H1 (cell line): Measurements from ENCODE around the gene CYP46A1. TPM values are rescaled to one million over a fixed set of nuclear protein-coding genes. Genes with fewer than 3 reads are reported as not detected.
A peak's percentile ranks its signal among the peaks of the same experiment; 100 is the strongest.

Source experiments
- CTCF ChIA-PET: fragments of 300-600 bp; sonication (Branson Sonifier 250); formaldehyde crosslinking; loops from one replicate; lab custom pipeline; 2021; ENCODE audit not compliant: partially characterized antibody; lab: Charles Lee
- POLR2A ChIA-PET: fragments of 300-600 bp; sonication (Branson Sonifier 250); formaldehyde crosslinking; loops from one replicate; lab custom pipeline; 2021; ENCODE audit warnings: inconsistent platforms; ENCODE audit not compliant: partially characterized antibody; lab: Charles Lee
- DNase-seq, 2 experiments: peaks; one replicate each; pipeline versions ENCODE4 v3.0.0 to v3.0.0-alpha.2; 2010 to 2022; ENCODE audit warnings: low spot score in 2 of 2, low read depth in 1 of 2, mixed read lengths in 1 of 2
- FAIRE-seq: peaks from 2 replicates; lab custom pipeline; 2011; peaks lifted over from hg19 to GRCh38; lab: Jason Lieb, UNC
- H2AFZ ChIP-seq: 2 replicates; pipeline ENCODE4 v1.8.1; 2012; ENCODE audit warnings: low read length, inconsistent platforms
- H2AK5ac ChIP-seq: 2 replicates; pipeline ENCODE4 v1.6.1; 2013; ENCODE audit warnings: low read depth, low read length
- H2BK120ac ChIP-seq: replicated peaks from 2 replicates; pipeline ENCODE3; 2013; ENCODE audit warnings: low read depth, low read length, inconsistent platforms
- H2BK12ac ChIP-seq: 2 replicates; pipeline ENCODE4 v1.6.1; 2013; ENCODE audit warnings: low read depth, low read length
- H2BK15ac ChIP-seq: 2 replicates; pipeline ENCODE4 v1.6.1; 2013; ENCODE audit warnings: low read length
- H2BK20ac ChIP-seq: 2 replicates; pipeline ENCODE4 v1.6.1; 2013; ENCODE audit warnings: low read length
- H2BK5ac ChIP-seq: 2 replicates; pipeline ENCODE4 v1.6.1; 2013; ENCODE audit warnings: low read depth, low read length
- H3K14ac ChIP-seq: 2 replicates; pipeline ENCODE4 v1.6.1; 2013; ENCODE audit warnings: inconsistent platforms; ENCODE audit not compliant: insufficient read length
- H3K18ac ChIP-seq: 2 replicates; pipeline ENCODE4 v1.6.1; 2013; ENCODE audit warnings: low read length; ENCODE audit errors: extremely low read depth
- H3K23ac ChIP-seq: 2 replicates; pipeline ENCODE4 v1.6.1; 2013; ENCODE audit warnings: inconsistent platforms; ENCODE audit not compliant: insufficient read length
- H3K23me2 ChIP-seq: 2 replicates; pipeline ENCODE4 v1.6.1; 2013; ENCODE audit warnings: low read depth, low read length
- H3K27ac ChIP-seq: 2 replicates; pipeline ENCODE4 v1.6.1; 2011; ENCODE audit warnings: low read depth, low read length, inconsistent platforms
- H3K27me3 ChIP-seq, 4 experiments: replicated peaks in 1 of 4; 1 replicate in 1 of 4; 2 replicates in 3 of 4; pipeline versions ENCODE4 v1.6.1 to v1.8.1; 2011 to 2013; ENCODE audit warnings: low read length in 3 of 4, mild to moderate bottlenecking in 3 of 4, inconsistent platforms in 2 of 4, mixed read lengths in 2 of 4, moderate library complexity in 1 of 4; ENCODE audit not compliant: control insufficient read depth in 3 of 4, insufficient read depth in 3 of 4; ENCODE audit errors: extremely low read depth in 1 of 4
- H3K36me3 ChIP-seq, 4 experiments: 2 replicates each; pipeline versions ENCODE4 v1.6.1 to v1.8.1; 2011 to 2013; ENCODE audit warnings: mild to moderate bottlenecking in 4 of 4, low read length in 3 of 4, moderate library complexity in 2 of 4, control low read depth in 1 of 4, inconsistent platforms in 1 of 4; ENCODE audit not compliant: insufficient read depth in 4 of 4, control insufficient read depth in 2 of 4
- H3K4ac ChIP-seq: replicated peaks from 2 replicates; pipeline ENCODE3; 2013; ENCODE audit warnings: low read length, low read depth, mixed read lengths, inconsistent platforms; ENCODE audit not compliant: insufficient read length
- H3K4me1 ChIP-seq, 4 experiments: replicated peaks in 1 of 4; 1 replicate in 1 of 4; 2 replicates in 3 of 4; pipeline versions ENCODE4 v1.6.1 to v1.8.1; 2011 to 2013; ENCODE audit warnings: low read length in 3 of 4, inconsistent platforms in 2 of 4, mixed read lengths in 1 of 4; ENCODE audit not compliant: insufficient read depth in 4 of 4, control insufficient read depth in 3 of 4
- H3K4me2 ChIP-seq, 2 experiments: 2 replicates each; pipeline versions ENCODE4 v1.6.1 to v1.8.1; 2011 to 2013; ENCODE audit warnings: low read depth in 2 of 2, low read length in 2 of 2, control low read depth in 1 of 2, inconsistent platforms in 1 of 2, mild to moderate bottlenecking in 1 of 2; ENCODE audit not compliant: insufficient read depth in 1 of 2
- H3K4me3 ChIP-seq, 4 experiments: fragments of 200-600, 300-600 bp in 1 of 4; sonication (generic), shearing (Covaris generic), sonication (Bioruptor Twin) in 1 of 4; 2 replicates each; pipeline versions ENCODE4 v1.5.1 to v1.8.1; 2011 to 2016; ENCODE audit warnings: low read length in 4 of 4, low read depth in 3 of 4, control low read depth in 2 of 4, inconsistent platforms in 2 of 4, mild to moderate bottlenecking in 2 of 4, mixed read lengths in 1 of 4, moderate library complexity in 1 of 4; ENCODE audit not compliant: insufficient read depth in 2 of 4; ENCODE audit errors: extremely low read depth in 1 of 4
- H3K56ac ChIP-seq: replicated peaks from 2 replicates; pipeline ENCODE3; 2013; ENCODE audit warnings: low read depth, mild to moderate bottlenecking, mixed read lengths, low read length, inconsistent platforms; ENCODE audit not compliant: insufficient read length
- H3K79me1 ChIP-seq: 2 replicates; pipeline ENCODE4 v1.6.1; 2013; ENCODE audit warnings: low read depth, low read length, control low read depth
- H3K79me2 ChIP-seq, 2 experiments: 2 replicates each; pipeline versions ENCODE4 v1.6.1 to v1.8.1; 2012 to 2013; ENCODE audit warnings: low read length in 2 of 2, mild to moderate bottlenecking in 2 of 2, inconsistent platforms in 1 of 2; ENCODE audit not compliant: insufficient read depth in 2 of 2, control insufficient read depth in 1 of 2
- H3K9ac ChIP-seq, 4 experiments: replicated peaks in 1 of 4; 1 replicate in 1 of 4; 2 replicates in 3 of 4; pipeline versions ENCODE4 v1.6.1 to v1.8.1; 2011 to 2013; ENCODE audit warnings: low read depth in 3 of 4, low read length in 3 of 4, control low read depth in 2 of 4, mild to moderate bottlenecking in 2 of 4, moderate library complexity in 2 of 4, inconsistent platforms in 1 of 4; ENCODE audit errors: extremely low read depth in 1 of 4
- H3K9me3 ChIP-seq, 2 experiments: 2 replicates each; pipeline versions ENCODE4 v1.6.1 to v1.8.1; 2012 to 2013; ENCODE audit warnings: mild to moderate bottlenecking in 2 of 2, moderate library complexity in 2 of 2, control low read depth in 1 of 2, inconsistent platforms in 1 of 2, low read depth in 1 of 2, low read length in 1 of 2, mixed read lengths in 1 of 2; ENCODE audit not compliant: insufficient read depth in 2 of 2
- H4K20me1 ChIP-seq, 2 experiments: replicated peaks in 1 of 2; 2 replicates each; pipeline versions ENCODE3 to v1.8.1; 2011 to 2013; ENCODE audit warnings: inconsistent platforms in 2 of 2, low read length in 2 of 2, mild to moderate bottlenecking in 1 of 2; ENCODE audit not compliant: insufficient read depth in 2 of 2, control insufficient read depth in 1 of 2
- H4K5ac ChIP-seq: 2 replicates; pipeline ENCODE4 v1.6.1; 2013; ENCODE audit warnings: low read length, low read depth, mixed read lengths, inconsistent platforms; ENCODE audit not compliant: insufficient read length
- H4K8ac ChIP-seq: 2 replicates; pipeline ENCODE4 v1.8.0; 2013; ENCODE audit warnings: mild to moderate bottlenecking, moderate library complexity, low read length, inconsistent platforms; ENCODE audit not compliant: insufficient read depth; ENCODE audit errors: extremely low read depth
- H4K91ac ChIP-seq: replicated peaks from 2 replicates; pipeline ENCODE3; 2013; ENCODE audit warnings: low read length, mixed read lengths, inconsistent platforms; ENCODE audit not compliant: insufficient read length
- ASH2L ChIP-seq: fragments of 200-600, 300-600 bp; sonication (generic); IDR thresholded peaks from one replicate; pipeline ENCODE4 v1.7.1; 2017; ENCODE audit warnings: low read length
- CHD2 ChIP-seq: IDR thresholded peaks from 2 replicates; pipeline ENCODE4 v1.6.1; 2012; ENCODE audit warnings: low read length, improper control_type of control experiment
- GABPA ChIP-seq: IDR thresholded peaks from 2 replicates; pipeline ENCODE4 v1.6.1; 2011; ENCODE audit warnings: mild to moderate bottlenecking, low read length, moderate library complexity, borderline replicate concordance; ENCODE audit not compliant: insufficient read depth
- GTF2F1 ChIP-seq: IDR thresholded peaks from 2 replicates; pipeline ENCODE4 v1.6.1; 2012; ENCODE audit warnings: low read depth, low read length, improper control_type of control experiment, borderline replicate concordance
- NANOG ChIP-seq: IDR thresholded peaks from 2 replicates; pipeline ENCODE4 v1.6.1; 2011; ENCODE audit warnings: low read length, low read depth, mild to moderate bottlenecking, inconsistent platforms; ENCODE audit not compliant: insufficient read depth, poor library complexity, severe bottlenecking
- NRF1 ChIP-seq: IDR thresholded peaks from 2 replicates; pipeline ENCODE4 v1.6.1; 2011; ENCODE audit warnings: mild to moderate bottlenecking, low read depth, low read length, improper control_type of control experiment
- SIN3A ChIP-seq, 2 experiments: IDR thresholded peaks in 1 of 2; conservative IDR thresholded peaks in 1 of 2; 2 replicates each; pipeline ENCODE4 v1.6.1; 2011 to 2012; ENCODE audit warnings: low read length in 2 of 2, improper control_type of control experiment in 1 of 2, low read depth in 1 of 2, mild to moderate bottlenecking in 1 of 2
- SP2 ChIP-seq: IDR thresholded peaks from 2 replicates; pipeline ENCODE4 v1.6.1; 2012; ENCODE audit warnings: mild to moderate bottlenecking, low read length, inconsistent platforms
- TEAD4 ChIP-seq: IDR thresholded peaks from 2 replicates; pipeline ENCODE4 v1.6.1; 2012; ENCODE audit warnings: low read depth, low read length, inconsistent platforms, mixed read lengths
- WGBS, 2 experiments: shearing (Covaris generic) in 1 of 2; methylation state at CpG; one replicate each; pipeline versions ENCODE4 v1.1.6 to v1.1.7; 2013 to 2015; ENCODE audit warnings: low lambda C conversion rate in 2 of 2, mixed read lengths in 2 of 2, inconsistent platforms in 1 of 2, low coverage in 1 of 2, missing lambda C conversion rate in 1 of 2; ENCODE audit not compliant: insufficient replicate concordance in 2 of 2, insufficient coverage in 1 of 2, insufficient read length in 1 of 2; ENCODE audit errors: extremely low coverage in 1 of 2, missing lambda C conversion rate in 1 of 2; 5-methylcytosine and 5-hydroxymethylcytosine counted together
- polyA plus RNA-seq, 7 experiments: library from polyadenylated mRNA; depleted of rRNA in 3 of 7; stranded (reverse) in 5 of 7; unstranded in 2 of 7; fragments of >200 nt in 5 of 7; fragments of 200-250 nt in 2 of 7; gene quantifications; 1 replicate in 5 of 7; 2 replicates in 1 of 7; 4 replicates in 1 of 7; pipeline versions ENCODE4 v1.2.1 to v1.2.3, GENCODE V29; 2011 to 2013; ENCODE audit warnings: missing spikeins in 2 of 7, mixed read lengths in 2 of 7
- total RNA-seq: library from RNA; stranded (reverse); fragmentation: NEBNext Ultra II Directional; extraction: Animal tissue kit (Norgen Biotek cat#: 25700); gene quantifications from 2 replicates; pipeline ENCODE4 v1.2.1, GENCODE V29; 2021

CYP46A1 gene
- total and polyA plus RNA-seq, 2 of the 8 experiments (the other 6 are each of a cell fraction or from before 2014, with no cell fraction given), result 0.41 to 1.3 TPM

- Histone ChIP-seq H3K23ac (no peak overlapping the region), H3K27me3 (no peaks in the 10 kb centered on the region), H3K9ac (no peak overlapping the region; a peak in 3 of 7 replicates), H2AFZ (no peak overlapping the region), H3K4me2 (no peak overlapping the region; a peak in 1 of 4 replicates), H2BK12ac (peak overlapping the region; percentile 53; the same call in 1 of the 2 replicates), H3K79me2 (no peaks in the 10 kb centered on the region), H2BK20ac (no peak overlapping the region), H3K4me3 (no peak overlapping the region), H3K36me3 (no peaks in the 10 kb centered on the region), H3K27ac (no peak overlapping the region), H2BK120ac (no peak overlapping the region), H4K8ac (peak overlapping the region; percentile 51), H4K5ac (no peak overlapping the region), H3K23me2 (no peaks in the 10 kb centered on the region), H3K4me1 (peaks cover 15 to 30% (median 22%) of the 10 kb centered on the region in 4 experiments), H4K91ac (no peak overlapping the region), H2BK5ac (no peak overlapping the region), H3K56ac (no peak overlapping the region), H2AK5ac (peak overlapping the region; percentile 79; the same call in 1 of the 2 replicates), H4K20me1 (no peaks in the 10 kb centered on the region), H3K14ac (no peak overlapping the region), H2BK15ac (peak overlapping the region; percentile 88; the same call in 1 of the 2 replicates), H3K18ac (peak overlapping the region; percentile 51; the same call in 1 of the 2 replicates), H3K9me3 (peaks cover 2 to 6% of the 10 kb centered on the region in 2 experiments; a peak in 2 of 4 replicates), H3K79me1 (no peaks in the 10 kb centered on the region), H3K4ac (no peak overlapping the region)
- POLR2A ChIA-PET, result interaction anchor here (0.8 kb wide), 1 partner anchor 78 kb away, joined by 3 read pairs; no protein-coding TSS in a partner anchor
- DNase-seq (no peak), FAIRE-seq (no peak)
- CTCF ChIA-PET, result interaction anchor here (0.6 to 1.2 kb wide), 5 partner anchors 12 to 79 kb away, joined by 3 to 7 read pairs (median 3); partner anchors contain the start of gene CYP46A1
- 83% methylated on average over 10 of the region's 11 CpGs; no CpG with 5 or more reads in 1 of the 2 experiments for WGBS, 2 experiments
- no peak for TF ChIP-seq TEAD4
- no peak for TF ChIP-seq SIN3A (conservative IDR thresholded peaks at IDR 0.05 in 1 of 2, IDR thresholded peaks at IDR 0.05 in 1 of 2; ENCODE audit: low read depth in 1 of 2, low read length in 2 of 2)
- TF ChIP-seq ASH2L, result no peak
- TF ChIP-seq GTF2F1, result no peak
- TF ChIP-seq NANOG, result no peak
- no peak for TF ChIP-seq CHD2
- no peak for TF ChIP-seq GABPA
- TF ChIP-seq SP2, result no peak
- no peak for TF ChIP-seq NRF1
These were observed 11.4 kb upstream of the CYP46A1 start for GRCh38 chr14:99672506-99673304.
